HG03460 (cell line): ENCODE data around the gene CACNG5.
"Not testable (repeated sequence)": the region's sequence is repeated elsewhere in the genome, so short reads cannot be mapped to it uniquely, and the experiment has no call there.

Experiments
- ATAC-seq: cut with Tn5 transposase; IDR thresholded peaks from one replicate; pipeline ENCODE4 v1.9.1; 2021; ENCODE audit not compliant: unreplicated experiment

Gene CACNG5

DNA sequence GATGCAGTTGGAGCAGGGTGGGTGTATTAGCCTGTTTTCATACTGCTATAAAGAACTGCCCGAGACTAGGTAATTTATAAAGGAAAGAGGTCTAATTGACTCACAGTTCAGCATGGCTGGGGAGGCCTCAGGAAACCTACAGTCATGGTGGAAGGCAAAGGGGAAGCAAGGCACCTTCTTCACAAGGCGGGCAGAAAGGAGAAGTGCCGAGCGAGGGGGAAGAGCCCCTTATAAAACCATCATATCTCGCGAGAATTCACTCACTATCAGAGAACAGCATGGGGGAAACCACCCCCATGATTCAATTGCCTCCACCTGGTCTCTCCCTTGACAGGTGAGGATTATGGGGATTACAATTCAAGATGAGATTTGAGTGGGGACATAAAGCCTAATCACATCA is 68.4 kb downstream of the CACNG5 start:
- ATAC-seq, result not testable (repeated sequence)

DNA sequence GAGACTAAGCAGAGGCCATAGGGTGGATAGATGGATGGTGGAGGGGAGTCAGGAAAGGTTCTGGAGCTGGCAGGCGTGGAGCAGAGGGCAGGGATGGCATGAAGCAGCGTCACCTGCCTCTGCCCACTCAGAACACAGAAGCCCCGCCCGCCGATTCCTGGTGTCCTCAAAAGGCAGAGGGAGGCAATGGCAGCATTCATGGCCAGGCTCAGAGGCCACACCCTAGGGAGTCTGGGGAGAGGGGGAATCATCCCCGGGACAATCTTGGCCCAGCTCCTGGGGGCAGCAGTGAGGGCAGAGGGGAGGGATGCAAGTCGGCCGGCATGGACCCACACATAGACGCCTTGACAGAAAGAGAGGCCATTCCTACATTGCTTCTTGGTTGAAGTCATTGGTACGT is 68.9 kb downstream of the CACNG5 start:
- ATAC-seq, result no peak

DNA sequence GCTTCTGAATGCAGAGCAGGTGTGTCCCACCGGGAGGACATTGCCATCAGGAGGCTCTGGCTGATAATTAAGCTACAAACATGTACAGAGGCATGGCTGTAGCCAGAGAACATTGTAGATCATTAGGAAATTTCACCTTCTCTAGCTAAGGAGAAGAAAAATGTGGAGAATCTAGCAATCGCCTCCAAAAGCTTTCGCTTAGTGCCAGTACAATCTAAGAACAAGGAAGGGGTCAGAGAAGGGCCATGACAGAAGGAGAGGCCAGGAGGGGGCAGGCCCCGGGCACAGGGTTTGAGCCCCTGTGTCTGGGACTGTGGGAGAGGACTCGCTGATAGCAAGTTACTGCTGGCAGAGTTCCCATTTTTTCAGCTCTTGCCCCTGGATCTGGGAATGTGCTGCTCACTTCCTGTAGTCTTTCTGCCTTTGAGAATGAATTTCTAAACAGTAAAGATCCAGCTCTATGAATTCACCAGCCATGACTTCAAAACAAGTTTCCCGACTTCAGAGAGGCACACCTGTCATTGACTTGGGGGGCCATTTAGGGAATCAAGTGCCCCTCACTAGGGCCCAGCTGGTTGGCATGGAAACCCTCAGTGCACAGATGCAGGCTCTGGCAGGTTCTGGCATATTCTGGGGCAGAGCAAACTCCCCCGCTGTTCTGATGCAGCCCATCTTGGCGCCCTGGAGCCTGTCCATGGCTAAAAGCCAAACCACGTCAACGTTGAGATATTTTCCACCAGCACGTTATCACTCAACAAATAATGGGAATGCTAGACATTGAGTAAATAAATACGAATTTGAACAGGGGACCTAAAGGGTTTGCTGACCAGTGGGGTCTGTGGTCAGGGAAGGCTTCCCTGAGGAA is 70.1 kb downstream of the CACNG5 start:
- no peak for ATAC-seq

DNA sequence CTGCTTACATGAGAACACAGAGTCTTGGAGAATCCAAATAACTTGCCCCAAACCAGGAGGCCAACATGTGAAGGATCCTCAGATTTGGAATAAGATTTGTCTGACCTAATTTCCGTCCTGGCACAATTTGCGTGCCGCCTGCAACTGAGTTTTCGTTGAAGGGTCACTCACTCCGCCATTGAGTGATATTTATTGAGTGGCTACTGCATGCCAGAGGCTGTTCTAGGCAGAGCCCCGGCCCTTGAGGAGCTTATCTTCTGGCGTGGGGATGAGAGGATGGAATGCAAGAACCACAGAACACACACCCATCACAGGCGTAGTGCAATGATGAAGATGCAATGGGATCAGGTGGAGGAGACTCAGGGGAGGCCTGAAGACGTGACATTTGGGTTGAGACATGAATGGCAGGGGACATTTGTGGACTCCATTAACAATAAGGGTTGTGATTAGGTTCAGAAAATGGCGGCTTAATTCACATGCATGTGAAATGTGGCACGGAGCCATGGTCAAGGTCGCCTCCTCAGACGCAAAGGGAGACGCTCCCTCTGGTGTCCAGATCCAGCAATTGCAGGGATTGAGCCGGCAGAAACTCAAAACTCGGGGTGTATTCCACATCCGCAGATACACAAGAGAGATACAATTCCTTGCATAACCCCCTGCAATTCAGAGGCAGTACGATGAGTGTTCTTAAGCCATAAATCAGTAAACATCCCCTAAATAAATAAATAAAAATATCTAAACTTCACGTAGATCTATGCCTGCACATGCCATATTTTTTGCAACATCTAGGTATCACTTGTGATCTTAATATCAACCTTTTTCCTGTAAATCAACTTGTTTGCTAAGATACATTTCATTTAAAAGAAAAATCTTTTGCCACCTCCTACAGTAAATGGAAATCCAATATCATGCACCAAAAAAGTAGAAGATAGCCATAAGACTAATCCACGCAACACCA is 71.7 kb downstream of the CACNG5 start:
- no peak for ATAC-seq

DNA sequence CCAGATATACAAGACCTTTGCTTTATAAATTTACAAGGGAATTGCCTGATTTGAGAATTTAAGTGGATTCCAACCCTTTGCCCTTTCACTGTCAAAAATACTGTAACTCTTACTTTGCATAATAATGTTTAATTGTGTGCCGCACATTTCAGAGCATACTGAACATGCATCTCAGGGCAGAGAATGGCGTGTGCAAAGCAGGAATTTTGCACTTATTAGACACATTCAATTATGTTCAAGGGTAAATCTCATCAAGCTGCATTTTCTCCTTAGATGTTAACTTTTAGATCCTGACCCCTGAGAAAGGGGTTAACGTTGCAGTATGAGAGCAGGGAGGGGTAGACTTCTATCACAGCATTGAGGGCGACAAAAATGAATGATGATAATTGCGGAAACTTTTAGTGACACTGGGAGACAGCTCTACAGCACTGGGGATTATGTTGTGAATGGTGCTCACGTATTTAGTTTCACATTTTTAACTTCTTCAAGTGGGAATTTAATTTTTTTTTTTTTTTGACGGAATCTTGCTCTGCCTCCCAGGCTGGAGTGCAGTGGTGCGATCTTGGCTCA is 75.0 kb downstream of the CACNG5 start:
- ATAC-seq, result no peak

DNA sequence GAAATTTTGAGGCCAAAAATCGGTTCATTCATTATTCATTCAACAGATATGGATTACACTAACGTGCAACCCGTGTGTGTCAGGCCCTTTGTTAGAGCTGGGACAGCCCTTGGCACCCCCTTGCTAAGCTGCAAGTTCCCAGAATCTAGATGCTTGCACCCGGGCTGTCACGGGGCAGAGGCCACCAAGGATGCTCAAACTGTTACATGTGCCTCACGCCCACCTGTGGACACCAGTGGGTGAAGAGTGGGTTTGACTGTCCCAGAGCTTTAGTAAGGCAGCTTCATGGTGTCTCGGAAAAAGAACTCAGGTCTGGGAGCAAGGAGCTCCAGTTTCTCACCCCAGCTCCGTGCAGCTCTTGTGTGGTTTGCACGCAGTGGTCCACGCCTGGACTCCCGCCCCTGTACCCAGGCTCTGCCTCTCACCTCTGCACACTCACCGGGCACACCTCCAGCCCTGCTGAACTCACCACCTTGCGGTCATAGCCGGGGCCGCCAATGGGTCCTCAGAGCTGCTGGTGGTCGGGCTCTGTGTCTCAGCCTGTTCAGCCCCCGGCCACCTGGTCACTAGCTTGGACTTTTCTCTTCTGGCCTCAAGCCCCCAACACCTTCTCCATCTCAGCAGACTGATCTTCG is 75.9 kb downstream of the CACNG5 start:
- ATAC-seq, result no peak

DNA sequence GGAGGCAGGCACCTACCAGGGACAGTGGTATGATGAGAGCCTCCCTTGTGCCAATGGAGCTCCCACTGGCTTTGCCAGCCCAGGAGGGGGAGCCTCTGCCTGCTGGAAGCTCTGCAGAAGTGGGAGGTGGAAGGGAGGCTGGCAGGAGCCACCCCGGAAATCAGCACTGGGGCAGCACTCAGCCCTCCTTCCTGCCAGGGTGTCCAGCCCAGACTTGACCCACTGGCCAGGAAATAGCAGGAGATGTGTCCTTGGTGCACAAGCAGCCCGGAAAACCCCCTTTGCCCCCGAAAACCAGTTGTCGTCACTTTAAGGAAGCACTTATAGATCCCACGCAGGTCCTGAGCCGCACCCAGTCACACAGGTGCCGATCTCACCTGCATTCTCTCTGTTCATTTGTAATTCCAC is 80.3 kb downstream of the CACNG5 start:
- no peak for ATAC-seq

DNA sequence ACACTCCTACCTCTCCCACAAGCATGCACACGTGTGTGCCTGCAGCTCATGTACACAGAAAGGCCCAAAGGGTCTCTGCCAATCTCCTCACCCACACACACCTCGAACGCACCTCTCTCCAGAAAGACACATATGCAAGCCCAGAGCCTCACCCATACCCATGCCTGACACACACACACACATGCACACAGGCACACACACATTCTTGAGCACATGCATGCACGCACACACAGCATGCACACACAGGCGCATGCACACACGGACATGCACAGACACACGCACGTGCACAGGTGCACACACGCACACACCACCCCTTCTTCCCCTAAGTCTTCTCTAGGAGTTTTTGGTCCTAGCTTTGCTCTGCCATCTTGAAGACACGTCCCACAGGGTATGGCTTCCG is 80.9 kb downstream of the CACNG5 start:
- ATAC-seq, result no peak

DNA sequence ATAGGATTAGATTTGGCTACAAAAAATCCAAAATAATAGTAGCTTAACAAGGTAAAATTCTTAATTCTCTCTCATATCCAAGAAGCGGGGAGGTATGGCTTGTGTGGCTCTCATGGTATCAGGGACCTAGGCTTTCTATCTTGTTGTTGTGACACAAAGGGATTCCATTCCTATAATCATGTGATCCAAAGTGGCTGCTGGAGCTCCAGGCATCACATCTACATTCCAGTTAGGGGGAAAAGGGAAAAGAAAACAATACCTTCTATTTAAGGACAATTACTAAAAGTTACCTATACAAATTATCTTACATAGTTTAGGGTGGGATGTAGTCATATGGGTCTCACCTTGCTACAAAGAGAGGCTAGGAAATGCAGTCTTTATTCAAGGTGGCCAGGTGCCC is 82.0 kb downstream of the CACNG5 start:
- ATAC-seq, result no peak

DNA sequence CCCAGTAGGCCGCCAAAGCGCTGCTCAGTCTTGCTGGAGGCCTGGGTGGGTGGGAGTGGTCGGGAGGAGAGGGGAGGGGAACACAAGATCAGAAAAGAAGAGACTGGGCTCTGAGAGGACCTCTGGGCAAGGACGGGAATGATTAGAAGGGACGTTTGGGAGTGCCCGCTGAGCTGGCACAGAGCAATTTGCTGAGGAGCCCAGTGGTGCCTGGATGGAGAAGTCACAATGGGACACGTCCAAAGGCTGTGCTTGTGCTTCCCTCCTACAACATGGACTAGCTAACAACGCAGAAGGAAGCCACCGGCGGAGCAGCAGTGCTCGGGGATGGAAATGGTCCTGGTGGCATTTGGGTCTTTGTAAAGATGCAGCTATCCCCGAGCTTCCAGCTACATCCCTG is 84.0 kb downstream of the CACNG5 start:
- ATAC-seq, result no peak

DNA sequence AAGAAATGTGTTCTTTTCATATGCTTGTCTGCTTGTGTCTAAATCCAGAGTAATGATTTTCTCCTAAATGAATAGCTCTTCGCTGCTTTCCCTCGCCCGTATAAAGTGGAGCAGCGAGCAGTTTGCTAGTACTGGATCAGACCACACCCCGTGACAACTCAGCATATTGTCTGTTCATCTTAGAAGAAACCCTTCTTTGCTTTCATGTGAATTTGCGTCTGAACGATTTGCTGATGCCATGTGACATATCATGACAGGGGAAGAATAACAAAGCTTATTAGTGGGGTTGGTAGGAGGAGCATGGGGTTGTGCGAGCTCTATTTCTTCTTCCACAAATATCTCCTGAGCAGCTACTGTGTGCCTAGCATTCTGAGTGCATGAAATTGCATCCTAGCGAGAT is 85.5 kb downstream of the CACNG5 start:
- no peak for ATAC-seq

DNA sequence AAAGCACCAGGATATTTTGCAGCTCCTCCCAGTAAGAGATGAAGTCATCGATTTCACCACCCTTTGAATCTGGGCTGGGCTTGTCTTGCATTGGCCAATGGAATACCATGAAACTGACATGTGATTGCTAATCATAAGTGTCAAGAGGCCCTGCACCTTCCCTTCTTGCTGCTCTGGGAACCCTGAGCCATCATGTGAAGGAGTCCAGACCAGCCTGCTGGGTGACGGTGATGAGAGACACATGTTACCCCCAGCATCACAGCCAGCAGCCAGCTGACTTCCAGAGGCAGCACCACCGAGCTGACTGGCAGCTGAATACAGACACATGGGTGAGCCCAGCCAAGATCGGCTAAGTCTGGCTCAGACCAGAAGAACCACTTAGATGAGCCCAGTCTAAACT is 86.0 kb downstream of the CACNG5 start:
- no peak for ATAC-seq

DNA sequence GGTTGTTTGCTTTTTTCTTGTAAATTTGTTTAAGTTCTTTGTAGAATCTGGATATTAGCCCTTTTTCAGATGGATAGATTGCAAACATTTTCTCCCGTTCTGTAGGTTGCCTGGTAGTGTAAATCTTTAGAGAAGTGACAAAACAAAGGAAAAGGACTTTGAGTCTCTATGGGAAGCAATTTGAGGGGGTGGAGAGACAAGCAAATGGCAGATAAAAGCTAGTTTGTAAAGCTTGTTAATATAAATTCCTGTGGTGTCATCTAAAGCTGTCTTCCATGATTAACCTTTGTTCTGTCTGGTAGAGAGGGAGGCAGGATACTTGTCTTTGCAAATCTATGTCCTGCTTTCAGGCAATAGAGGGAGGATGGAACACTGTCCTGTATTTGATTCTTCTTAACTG is 89.0 kb downstream of the CACNG5 start:
- ATAC-seq, result no peak

DNA sequence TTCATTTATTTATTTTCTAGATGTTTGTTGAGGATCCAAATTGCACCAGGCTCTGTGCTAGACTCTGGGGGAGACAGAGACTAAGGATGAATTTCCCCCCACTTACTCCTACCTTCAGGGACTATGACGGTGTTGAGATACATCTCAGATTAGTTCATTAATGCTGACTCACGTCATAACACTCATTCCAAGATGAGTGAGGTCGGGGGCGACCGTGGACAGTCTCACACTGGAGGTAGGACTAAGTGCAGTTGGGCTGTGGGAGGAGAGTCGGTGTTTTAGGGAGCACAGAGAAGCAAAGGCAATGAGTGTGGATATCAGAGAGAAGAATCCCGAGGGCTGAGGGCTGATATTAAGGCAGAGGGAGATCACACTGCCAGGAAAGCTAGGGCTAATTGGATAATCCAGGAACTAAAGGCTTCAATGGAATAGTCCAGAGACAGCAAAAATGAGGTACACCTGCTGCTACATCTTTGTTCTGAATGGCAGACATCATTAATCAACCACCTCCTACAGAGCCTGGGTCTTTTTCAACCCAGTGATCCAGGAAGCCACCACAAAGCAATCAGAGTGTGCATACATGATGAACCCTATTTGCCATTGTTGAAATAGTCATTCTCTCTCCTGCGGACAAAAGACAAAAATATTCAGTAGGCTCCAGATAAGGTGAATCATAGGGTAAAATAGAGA is 91.0 kb downstream of the CACNG5 start:
- no peak for ATAC-seq

DNA sequence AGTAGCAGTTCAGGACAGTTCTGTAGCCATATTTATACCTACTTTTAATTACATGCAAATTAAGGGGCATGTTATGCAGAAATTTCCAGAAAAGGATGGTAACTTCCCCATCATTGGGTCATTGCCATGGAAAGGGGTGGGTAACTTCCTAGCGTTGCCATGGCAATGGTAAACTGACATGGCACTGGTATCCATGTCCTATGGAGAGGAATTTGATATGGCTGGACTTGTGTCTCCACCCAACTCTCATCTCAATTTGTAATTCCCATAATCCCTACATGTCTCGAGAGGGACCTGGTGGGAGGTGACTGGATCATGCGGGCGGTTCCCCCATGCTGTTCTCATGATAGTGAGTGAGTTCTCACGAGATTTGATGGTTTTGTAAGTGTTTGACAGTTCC is 94.0 kb downstream of the CACNG5 start:
- no peak for ATAC-seq

DNA sequence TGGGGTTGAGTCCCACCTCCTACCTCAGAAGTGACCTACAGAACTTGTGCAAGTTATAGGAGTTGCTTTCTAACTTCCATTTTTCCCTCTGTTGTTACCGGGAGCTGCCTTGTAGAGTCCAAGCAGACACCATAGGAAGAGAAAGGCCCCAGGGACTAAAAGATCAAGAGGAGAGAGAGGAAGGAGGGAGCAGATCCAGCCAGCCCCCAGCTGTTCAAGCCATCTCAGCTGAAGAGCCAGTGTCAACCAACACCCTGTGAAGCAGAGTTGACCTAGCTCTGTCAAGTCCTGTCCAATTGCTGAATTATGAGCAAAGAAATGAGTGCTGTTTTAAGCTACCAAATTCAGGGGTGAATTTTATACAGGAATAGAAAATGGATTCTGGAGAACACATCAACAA is 94.7 kb downstream of the CACNG5 start:
- ATAC-seq, result no peak

DNA sequence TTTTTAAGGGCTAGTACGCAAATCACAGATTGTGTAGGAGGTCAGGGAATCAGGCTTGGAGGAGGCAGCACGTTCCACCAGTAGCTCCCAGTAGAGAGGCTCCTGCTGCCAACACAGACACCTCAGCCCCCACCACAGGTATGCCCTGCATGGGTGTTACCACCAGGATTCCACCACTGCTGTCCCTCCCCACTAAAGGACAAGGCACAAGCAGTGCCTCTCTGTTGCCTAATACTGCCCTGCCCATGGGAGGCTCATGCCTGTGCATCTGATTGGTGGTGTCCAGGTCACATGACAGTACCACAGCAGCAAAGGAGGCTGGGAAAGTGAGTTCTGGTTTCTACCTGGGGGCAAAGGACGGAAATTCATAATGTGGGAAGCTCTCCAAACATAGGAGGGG is 96.0 kb downstream of the CACNG5 start:
- no peak for ATAC-seq

DNA sequence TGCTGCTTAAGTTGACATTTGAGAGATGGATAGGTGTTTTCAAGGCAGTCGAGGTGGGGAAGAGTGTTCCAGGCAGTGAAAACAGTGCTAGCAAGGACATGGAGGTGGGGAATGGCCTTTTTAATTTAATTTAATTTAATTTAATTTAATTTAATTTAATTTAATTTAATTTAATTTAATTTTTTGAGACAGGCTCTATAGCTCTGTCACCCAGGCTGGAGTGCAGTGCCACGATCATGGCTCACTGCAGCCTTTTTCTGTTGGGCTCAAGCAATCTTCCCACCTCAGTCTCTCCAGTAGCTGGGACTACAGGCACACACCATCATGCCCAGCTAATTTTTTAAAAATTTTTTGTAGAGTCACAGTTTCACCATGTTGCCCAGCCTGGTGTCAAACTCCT is 97.4 kb downstream of the CACNG5 start:
- ATAC-seq, result no peak

DNA sequence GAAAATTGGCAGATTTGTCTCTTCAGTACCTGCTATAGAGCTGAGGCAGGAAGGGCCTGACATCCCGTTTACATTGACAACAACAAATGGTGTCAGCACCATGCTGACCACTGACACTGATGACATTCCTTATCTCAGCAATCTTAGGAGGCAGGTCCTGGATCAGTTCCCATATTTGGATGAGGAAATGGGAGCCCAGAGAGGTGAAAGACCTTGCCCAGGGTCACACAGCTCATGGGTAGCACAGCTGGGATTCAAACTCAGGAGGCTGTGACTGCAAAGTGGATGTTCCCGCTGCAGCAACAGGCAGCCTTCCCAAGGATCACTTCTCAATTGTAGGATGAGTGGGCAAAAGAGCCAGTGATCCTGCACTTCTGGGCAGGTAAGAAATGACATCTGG is 99.1 kb downstream of the CACNG5 start:
- ATAC-seq, result no peak
